ENCODE measurements around the gene PTCH1. TPM values are rescaled to one million over a fixed set of nuclear protein-coding genes. Genes with fewer than 3 reads are reported as not detected.

The PTCH1 gene
- total and polyA plus RNA-seq, 2 donors (not counting 1 experiment from before 2014, with no cell fraction given): 3.5 to 13.8 TPM

DNA sequence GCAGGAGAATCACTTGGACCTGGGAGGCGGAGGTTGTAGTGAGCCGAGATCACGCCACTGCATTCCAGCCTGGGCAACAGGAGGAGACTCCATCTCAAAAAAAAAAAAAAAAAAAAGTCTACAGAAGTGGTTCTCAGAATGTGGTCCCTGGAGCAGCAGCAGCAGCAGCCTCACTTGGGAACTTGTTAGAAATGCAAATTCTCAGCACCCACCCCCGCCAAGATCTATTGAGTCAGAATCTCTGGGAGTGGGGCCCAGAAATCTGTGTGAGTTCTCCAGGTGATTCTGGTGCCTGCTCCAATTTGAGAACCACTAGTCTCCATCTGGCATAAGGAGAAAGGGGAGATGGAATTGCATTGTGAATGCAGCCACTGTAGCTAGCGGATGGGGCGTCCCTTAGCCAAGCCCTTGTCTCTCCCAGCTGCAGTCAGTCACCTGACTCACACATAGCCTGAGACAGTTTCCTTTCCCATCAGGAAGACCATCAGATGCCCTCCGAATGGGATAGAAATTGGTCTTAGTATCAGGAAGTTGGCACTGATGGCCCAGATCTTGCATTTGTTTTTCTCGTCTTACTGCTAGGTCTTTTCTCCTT, 12.2 kb upstream of the PTCH1 start:
- H3K27ac ChIP-seq (ENCODE audit: low read length in 2 of 2): no peak overlapping the region
- ATAC-seq (ENCODE audit: low read depth): no peak
- Mint-ChIP-seq H3K27ac (no peak overlapping the region), H3K4me3 (no peak overlapping the region), H3K9me3 (ENCODE audit: insufficient read depth) (no peaks in the 10 kb centered on the region), H3K27me3 (peaks cover 50% of the 10 kb centered on the region), H3K4me1 (no peaks in the 10 kb centered on the region)
- ChIA-PET CTCF (interaction anchor here (0.7 kb wide), 1 partner anchor 50 kb away, joined by 4 read pairs; no protein-coding TSS in a partner anchor), POLR2A (no interaction called here)
- H3K27me3 ChIP-seq (replicated peaks in 1 of 4; ENCODE audit: control extremely low read depth in 1 of 4, control insufficient read depth in 3 of 4, insufficient read depth in 4 of 4, low read length in 3 of 4): peaks cover 0 to 12% (median 11%) of the 10 kb centered on the region in 4 experiments
- H3K4me3 ChIP-seq (ENCODE audit: control extremely low read depth in 1 of 5, extremely low read depth in 1 of 5, insufficient read depth in 1 of 5, low read depth in 2 of 5, low read length in 4 of 5): no peak overlapping the region
- H2AFZ ChIP-seq (ENCODE audit: insufficient read depth, low read depth, low read length, poor library complexity, severe bottlenecking): no peak overlapping the region
- no peaks in the 10 kb centered on the region for H3K36me3 ChIP-seq (replicated peaks in 1 of 2; ENCODE audit: control extremely low read depth in 1 of 2, control insufficient read depth in 1 of 2, extremely low read depth in 1 of 2, insufficient read depth in 2 of 2, low read length in 1 of 2)
- no peaks in the 10 kb centered on the region for H3K4me1 ChIP-seq (ENCODE audit: control insufficient read depth in 2 of 2, insufficient read depth in 2 of 2, low read length in 2 of 2)
- no peak overlapping the region for H3K9ac ChIP-seq (ENCODE audit: low read length)
- 92% methylated on average over 2 of the region's 8 CpGs for WGBS (ENCODE audit: insufficient coverage)
- H3K4me2 ChIP-seq (replicated peaks; ENCODE audit: low read depth, low read length, poor library complexity, severe bottlenecking): no peak overlapping the region
- H3K9me3 ChIP-seq (ENCODE audit: control extremely low read depth in 1 of 3, control insufficient read depth in 2 of 3, insufficient read depth in 1 of 3, low read length in 2 of 3): peaks cover 0 to 3% (median 0%) of the 10 kb centered on the region in 3 donors
- TF ChIP-seq, protein P1, sequence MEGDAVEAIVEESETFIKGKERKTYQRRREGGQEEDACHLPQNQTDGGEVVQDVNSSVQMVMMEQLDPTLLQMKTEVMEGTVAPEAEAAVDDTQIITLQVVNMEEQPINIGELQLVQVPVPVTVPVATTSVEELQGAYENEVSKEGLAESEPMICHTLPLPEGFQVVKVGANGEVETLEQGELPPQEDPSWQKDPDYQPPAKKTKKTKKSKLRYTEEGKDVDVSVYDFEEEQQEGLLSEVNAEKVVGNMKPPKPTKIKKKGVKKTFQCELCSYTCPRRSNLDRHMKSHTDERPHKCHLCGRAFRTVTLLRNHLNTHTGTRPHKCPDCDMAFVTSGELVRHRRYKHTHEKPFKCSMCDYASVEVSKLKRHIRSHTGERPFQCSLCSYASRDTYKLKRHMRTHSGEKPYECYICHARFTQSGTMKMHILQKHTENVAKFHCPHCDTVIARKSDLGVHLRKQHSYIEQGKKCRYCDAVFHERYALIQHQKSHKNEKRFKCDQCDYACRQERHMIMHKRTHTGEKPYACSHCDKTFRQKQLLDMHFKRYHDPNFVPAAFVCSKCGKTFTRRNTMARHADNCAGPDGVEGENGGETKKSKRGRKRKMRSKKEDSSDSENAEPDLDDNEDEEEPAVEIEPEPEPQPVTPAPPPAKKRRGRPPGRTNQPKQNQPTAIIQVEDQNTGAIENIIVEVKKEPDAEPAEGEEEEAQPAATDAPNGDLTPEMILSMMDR (IDR thresholded peaks at IDR 0.05): no peak
- TF ChIP-seq EZH2 (IDR thresholded peaks at IDR 0.05; ENCODE audit: borderline replicate concordance, insufficient read depth, low read depth, low read length, poor library complexity, severe bottlenecking): no peak
- no peak for DNase-seq
- H3K79me2 ChIP-seq (ENCODE audit: control insufficient read depth, insufficient read depth, low read length): no peaks in the 10 kb centered on the region
- no peaks in the 10 kb centered on the region for H4K20me1 ChIP-seq (ENCODE audit: control insufficient read depth, insufficient read depth, low read length, poor library complexity, severe bottlenecking)
- intact Hi-C loops (cut with micrococcal nuclease): no loop called here

DNA sequence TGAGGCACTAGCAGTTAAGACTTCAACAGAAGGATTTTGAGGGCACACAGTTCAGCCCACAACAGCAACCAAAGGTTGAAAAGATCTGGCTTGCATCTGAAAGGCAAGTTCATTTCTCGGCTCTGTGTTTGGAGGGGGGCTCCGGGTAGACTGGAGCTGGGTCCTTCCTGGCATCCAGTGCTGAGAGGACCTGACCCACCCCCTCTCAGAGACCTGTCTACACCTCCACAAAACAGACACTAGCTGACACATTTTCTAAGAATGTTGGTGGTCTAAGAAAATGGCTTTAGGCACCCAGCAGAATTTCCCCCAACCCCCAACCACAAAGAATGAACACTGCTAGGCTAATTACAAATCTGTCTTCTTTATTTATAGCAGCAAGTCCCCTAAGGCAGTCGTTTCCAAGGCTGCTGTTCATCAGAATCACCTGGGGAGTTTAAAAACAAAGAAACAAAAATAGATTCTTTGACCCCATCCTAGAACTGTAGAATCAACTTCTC, 6.2 kb upstream of the PTCH1 start:
- POLR2A ChIA-PET: no interaction called here
- intact Hi-C loops (cut with micrococcal nuclease): no loop called here
- H4K20me1 ChIP-seq (ENCODE audit: control insufficient read depth, insufficient read depth, low read length, poor library complexity, severe bottlenecking): no peaks in the 10 kb centered on the region
- Mint-ChIP-seq H3K9me3 (ENCODE audit: insufficient read depth) (peaks cover 2% of the 10 kb centered on the region), H3K4me3 (no peak overlapping the region), H3K27ac (no peak overlapping the region), H3K27me3 (peaks cover 45% of the 10 kb centered on the region), H3K4me1 (no peaks in the 10 kb centered on the region)
- TF ChIP-seq, protein P1 (IDR thresholded peaks at IDR 0.05): no peak
- TF ChIP-seq EZH2 (IDR thresholded peaks at IDR 0.05; ENCODE audit: borderline replicate concordance, insufficient read depth, low read depth, low read length, poor library complexity, severe bottlenecking): no peak
- DNase-seq (no peak), ATAC-seq (ENCODE audit: low read depth) (no peak)
- H3K9ac ChIP-seq (ENCODE audit: low read length): no peak overlapping the region
- H3K79me2 ChIP-seq (ENCODE audit: control insufficient read depth, insufficient read depth, low read length): no peaks in the 10 kb centered on the region
- no peak overlapping the region for H3K4me2 ChIP-seq (replicated peaks; ENCODE audit: low read depth, low read length, poor library complexity, severe bottlenecking)
- H3K36me3 ChIP-seq (replicated peaks in 1 of 2; ENCODE audit: control extremely low read depth in 1 of 2, control insufficient read depth in 1 of 2, extremely low read depth in 1 of 2, insufficient read depth in 2 of 2, low read length in 1 of 2): no peaks in the 10 kb centered on the region
- H3K4me3 ChIP-seq (ENCODE audit: control extremely low read depth in 1 of 5, extremely low read depth in 1 of 5, insufficient read depth in 1 of 5, low read depth in 2 of 5, low read length in 4 of 5): no peak overlapping the region
- no peaks in the 10 kb centered on the region for H3K4me1 ChIP-seq (ENCODE audit: control insufficient read depth in 2 of 2, insufficient read depth in 2 of 2, low read length in 2 of 2)
- no CpG with 5 or more reads among the region's 3 CpGs for WGBS (ENCODE audit: insufficient coverage)
- peaks cover 0 to 6% (median 0%) of the 10 kb centered on the region in 3 donors for H3K9me3 ChIP-seq (ENCODE audit: control extremely low read depth in 1 of 3, control insufficient read depth in 2 of 3, insufficient read depth in 1 of 3, low read length in 2 of 3)
- CTCF ChIA-PET: no interaction called here
- no peak overlapping the region for H3K27ac ChIP-seq (ENCODE audit: low read length in 2 of 2)
- H2AFZ ChIP-seq (ENCODE audit: insufficient read depth, low read depth, low read length, poor library complexity, severe bottlenecking): no peak overlapping the region
- peaks cover 0 to 7% (median 6%) of the 10 kb centered on the region in 4 experiments for H3K27me3 ChIP-seq (replicated peaks in 1 of 4; ENCODE audit: control extremely low read depth in 1 of 4, control insufficient read depth in 3 of 4, insufficient read depth in 4 of 4, low read length in 3 of 4)

Data from B cell (primary cell).